ENCODE data around the gene IFNG. TPM values are rescaled to one million over a fixed set of nuclear protein-coding genes. Genes with fewer than 3 reads are reported as not detected.
A peak's percentile ranks its signal among the peaks of the same experiment; 100 is the strongest.

Gene IFNG
- total RNA-seq, 1 experiment from 2014 or later, result not detected

- DNase-seq (ENCODE audit: low spot score), result no peak
Observed at GRCh38 chr12:68166317-68166831, 6.8 kb upstream of the IFNG start.

GRCh38 chr12:68163560-68164081 lies 4.1 kb upstream of the IFNG start:
- DNase-seq (ENCODE audit: low spot score), result no peak

- DNase-seq (ENCODE audit: low spot score), result no peak
Observed at GRCh38 chr12:68162374-68162773, 2.8 kb upstream of the IFNG start.

- DNase-seq (ENCODE audit: low spot score), result peak; percentile 10
Observed at GRCh38 chr12:68158432-68158831, 1.1 kb downstream of the IFNG start.

GRCh38 chr12:68157380-68157779 lies 2.2 kb downstream of the IFNG start:
- DNase-seq (ENCODE audit: low spot score), result no peak

GRCh38 chr12:68156636-68157035 lies 2.9 kb downstream of the IFNG start:
- no peak for DNase-seq (ENCODE audit: low spot score)

- DNase-seq (ENCODE audit: low spot score), result no peak
Observed at GRCh38 chr12:68154779-68155178, 4.8 kb downstream of the IFNG start.

GRCh38 chr12:68148261-68148951 lies 11.1 kb downstream of the IFNG start:
- DNase-seq (ENCODE audit: low spot score), result no peak

- DNase-seq (ENCODE audit: low spot score), result no peak
Observed at GRCh38 chr12:68140556-68140955, 19.0 kb downstream of the IFNG start.

GRCh38 chr12:68139941-68140340 lies 19.6 kb downstream of the IFNG start:
- no peak for DNase-seq (ENCODE audit: low spot score)

- no peak for DNase-seq (ENCODE audit: low spot score)
Observed at GRCh38 chr12:68139001-68139400, 20.5 kb downstream of the IFNG start.

- no peak for DNase-seq (ENCODE audit: low spot score)
Observed at GRCh38 chr12:68138480-68138879, 21.1 kb downstream of the IFNG start.

- no peak for DNase-seq (ENCODE audit: low spot score)
Observed at GRCh38 chr12:68137335-68137830, 22.2 kb downstream of the IFNG start.

GRCh38 chr12:68135520-68135919 lies 24.0 kb downstream of the IFNG start:
- DNase-seq (ENCODE audit: low spot score), result no peak

- DNase-seq (ENCODE audit: low spot score), result no peak
Observed at GRCh38 chr12:68131867-68132414, 27.6 kb downstream of the IFNG start.

- DNase-seq (ENCODE audit: low spot score), result no peak
Observed at GRCh38 chr12:68129979-68130378, 29.6 kb downstream of the IFNG start.

GRCh38 chr12:68122236-68122920 lies 37.2 kb downstream of the IFNG start:
- no peak for DNase-seq (ENCODE audit: low spot score)

GRCh38 chr12:68121143-68121542 lies 38.4 kb downstream of the IFNG start:
- no peak for DNase-seq (ENCODE audit: low spot score)

- DNase-seq (ENCODE audit: low spot score), result peak; percentile 11
Observed at GRCh38 chr12:68119724-68120211, 39.8 kb downstream of the IFNG start.

- DNase-seq (ENCODE audit: low spot score), result no peak
Observed at GRCh38 chr12:68119250-68119649, 40.3 kb downstream of the IFNG start.

- no peak for DNase-seq (ENCODE audit: low spot score)
Observed at GRCh38 chr12:68118096-68118755, 41.3 kb downstream of the IFNG start.

- no peak for DNase-seq (ENCODE audit: low spot score)
Observed at GRCh38 chr12:68117661-68118060, 41.9 kb downstream of the IFNG start.
